ENCODE results near the gene TOB1.

DNA sequence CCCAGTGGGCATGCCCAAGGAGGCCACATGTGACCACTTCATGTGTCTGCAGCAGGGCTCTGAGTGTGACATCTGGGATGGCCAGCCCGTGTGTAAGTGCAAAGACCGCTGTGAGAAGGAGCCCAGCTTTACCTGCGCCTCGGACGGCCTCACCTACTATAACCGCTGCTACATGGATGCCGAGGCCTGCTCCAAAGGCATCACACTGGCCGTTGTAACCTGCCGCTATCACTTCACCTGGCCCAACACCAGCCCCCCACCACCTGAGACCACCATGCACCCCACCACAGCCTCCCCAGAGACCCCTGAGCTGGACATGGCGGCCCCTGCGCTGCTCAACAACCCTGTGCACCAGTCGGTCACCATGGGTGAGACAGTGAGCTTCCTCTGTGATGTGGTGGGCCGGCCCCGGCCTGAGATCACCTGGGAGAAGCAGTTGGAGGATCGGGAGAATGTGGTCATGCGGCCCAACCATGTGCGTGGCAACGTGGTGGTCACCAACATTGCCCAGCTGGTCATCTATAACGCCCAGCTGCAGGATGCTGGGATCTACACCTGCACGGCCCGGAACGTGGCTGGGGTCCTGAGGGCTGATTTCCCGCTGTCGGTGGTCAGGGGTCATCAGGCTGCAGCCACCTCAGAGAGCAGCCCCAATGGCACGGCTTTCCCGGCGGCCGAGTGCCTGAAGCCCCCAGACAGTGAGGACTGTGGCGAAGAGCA lies 26.4 kb downstream of the TOB1 start:
- TF ChIP-seq, protein P1, sequence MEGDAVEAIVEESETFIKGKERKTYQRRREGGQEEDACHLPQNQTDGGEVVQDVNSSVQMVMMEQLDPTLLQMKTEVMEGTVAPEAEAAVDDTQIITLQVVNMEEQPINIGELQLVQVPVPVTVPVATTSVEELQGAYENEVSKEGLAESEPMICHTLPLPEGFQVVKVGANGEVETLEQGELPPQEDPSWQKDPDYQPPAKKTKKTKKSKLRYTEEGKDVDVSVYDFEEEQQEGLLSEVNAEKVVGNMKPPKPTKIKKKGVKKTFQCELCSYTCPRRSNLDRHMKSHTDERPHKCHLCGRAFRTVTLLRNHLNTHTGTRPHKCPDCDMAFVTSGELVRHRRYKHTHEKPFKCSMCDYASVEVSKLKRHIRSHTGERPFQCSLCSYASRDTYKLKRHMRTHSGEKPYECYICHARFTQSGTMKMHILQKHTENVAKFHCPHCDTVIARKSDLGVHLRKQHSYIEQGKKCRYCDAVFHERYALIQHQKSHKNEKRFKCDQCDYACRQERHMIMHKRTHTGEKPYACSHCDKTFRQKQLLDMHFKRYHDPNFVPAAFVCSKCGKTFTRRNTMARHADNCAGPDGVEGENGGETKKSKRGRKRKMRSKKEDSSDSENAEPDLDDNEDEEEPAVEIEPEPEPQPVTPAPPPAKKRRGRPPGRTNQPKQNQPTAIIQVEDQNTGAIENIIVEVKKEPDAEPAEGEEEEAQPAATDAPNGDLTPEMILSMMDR (IDR thresholded peaks at IDR 0.05; ENCODE audit: borderline replicate concordance, extremely low read depth, low read length, poor library complexity, severe bottlenecking) = no peak
- no peak for TF ChIP-seq EZH2 (IDR thresholded peaks at IDR 0.05; ENCODE audit: borderline replicate concordance, low read depth, low read length, severe bottlenecking)
